ENCODE results near the gene SMU1. TPM values are rescaled to one million over a fixed set of nuclear protein-coding genes. Genes with fewer than 3 reads are reported as not detected.
"Not testable (repeated sequence)": the region's sequence is repeated elsewhere in the genome, so short reads cannot be mapped to it uniquely, and the experiment has no call there.

Gene SMU1
- total RNA-seq, 4 donors from 2014 or later = 17.8 to 22.6 (median 19.6) TPM

GRCh38 chr9:33099754-33100153, 23.3 kb upstream of the SMU1 start:
- DNase-seq (ENCODE audit: extremely low spot score) = no peak
- Histone ChIP-seq H3K9me3 (no peaks in the 10 kb centered on the region), H3K27ac (replicated peaks in 1 of 4) (no peak overlapping the region), H3K36me3 (no peaks in the 10 kb centered on the region), H3K4me3 (no peak overlapping the region), H3K4me1 (peaks cover 0 to 7% (median 0%) of the 10 kb centered on the region in 4 donors), H3K27me3 (no peaks in the 10 kb centered on the region)
- intact Hi-C loops (cut with DNase I) = loop anchor here (5.0 kb wide), 2 partner anchors 38 to 123 kb away; no protein-coding TSS in a partner anchor
- TF ChIP-seq EP300 (IDR thresholded peaks at IDR 0.05) = no peak
- TF ChIP-seq POLR2AphosphoS5 (IDR thresholded peaks at IDR 0.05) = no peak
- no peak for TF ChIP-seq CTCF (IDR thresholded peaks at IDR 0.05)
- TF ChIP-seq POLR2A (IDR thresholded peaks at IDR 0.05; ENCODE audit: low read depth) = no peak
- 88% methylated on average over 2 of the region's 2 CpGs for WGBS

- H3K36me3 ChIP-seq = no peaks in the 10 kb centered on the region
- TF ChIP-seq POLR2AphosphoS5 (IDR thresholded peaks at IDR 0.05) = no peak
- no peak for TF ChIP-seq EP300 (IDR thresholded peaks at IDR 0.05)
- no peak for TF ChIP-seq POLR2A (IDR thresholded peaks at IDR 0.05; ENCODE audit: low read depth)
- no peak for TF ChIP-seq CTCF (IDR thresholded peaks at IDR 0.05)
- no peak for DNase-seq (ENCODE audit: extremely low spot score)
- H3K27ac ChIP-seq (replicated peaks in 1 of 4) = no peak overlapping the region
- H3K9me3 ChIP-seq = no peaks in the 10 kb centered on the region
- H3K27me3 ChIP-seq = no peaks in the 10 kb centered on the region
- H3K4me3 ChIP-seq = no peak overlapping the region
- peaks cover 0 to 7% (median 0%) of the 10 kb centered on the region in 4 donors for H3K4me1 ChIP-seq
- WGBS = 82% methylated on average over 3 of the region's 3 CpGs
- intact Hi-C loops (cut with DNase I) = loop anchor here (5.0 kb wide), 2 partner anchors 40 to 125 kb away; no protein-coding TSS in a partner anchor
Measured at GRCh38 chr9:33097192-33097591, 20.7 kb upstream of the SMU1 start.

- Histone ChIP-seq H3K4me3 (no peak overlapping the region), H3K27me3 (no peaks in the 10 kb centered on the region), H3K36me3 (no peaks in the 10 kb centered on the region), H3K9me3 (no peaks in the 10 kb centered on the region), H3K27ac (replicated peaks in 1 of 4) (no peak overlapping the region), H3K4me1 (no peaks in the 10 kb centered on the region)
- intact Hi-C loops (cut with DNase I) = no loop called here
- TF ChIP-seq CTCF (IDR thresholded peaks at IDR 0.05) (no peak), POLR2AphosphoS5 (IDR thresholded peaks at IDR 0.05) (no peak), POLR2A (IDR thresholded peaks at IDR 0.05; ENCODE audit: low read depth) (no peak), EP300 (IDR thresholded peaks at IDR 0.05) (no peak)
- DNase-seq (ENCODE audit: extremely low spot score) = no peak
- 77% methylated on average over 5 of the region's 5 CpGs for WGBS
Measured at GRCh38 chr9:33092634-33093033, 16.2 kb upstream of the SMU1 start.

- H3K9me3 ChIP-seq; H3K27ac ChIP-seq (replicated peaks in 1 of 4); intact Hi-C loops (cut with DNase I); H3K27me3 ChIP-seq; H3K36me3 ChIP-seq; H3K4me3 ChIP-seq; DNase-seq (ENCODE audit: extremely low spot score): not testable (repeated sequence)
- peaks cover 0 to 11% (median 6%) of the 10 kb centered on the region in 4 donors for H3K4me1 ChIP-seq
- 80% methylated on average over 9 of the region's 9 CpGs for WGBS
Measured at GRCh38 chr9:33085672-33086071, 9.2 kb upstream of the SMU1 start.

- intact Hi-C loops (cut with DNase I) = loop anchor here (1.0 kb wide), 1 partner anchor 144 kb away; no protein-coding TSS in a partner anchor
- Histone ChIP-seq H3K27me3 (no peaks in the 10 kb centered on the region), H3K4me1 (peaks cover 0 to 15% (median 6%) of the 10 kb centered on the region in 4 donors), H3K36me3 (no peaks in the 10 kb centered on the region), H3K27ac (replicated peaks in 1 of 4) (no peak overlapping the region), H3K9me3 (peaks cover 0 to 8% (median 2%) of the 10 kb centered on the region in 4 donors), H3K4me3 (no peak overlapping the region)
- no peak for DNase-seq (ENCODE audit: extremely low spot score)
- TF ChIP-seq EP300 (IDR thresholded peaks at IDR 0.05) (no peak), POLR2A (IDR thresholded peaks at IDR 0.05; ENCODE audit: low read depth) (no peak), POLR2AphosphoS5 (IDR thresholded peaks at IDR 0.05) (no peak), CTCF (IDR thresholded peaks at IDR 0.05) (no peak)
- WGBS = 67% methylated on average over 8 of the region's 8 CpGs
Measured at GRCh38 chr9:33082538-33083326, 6.3 kb upstream of the SMU1 start.

Measured in esophagus muscularis mucosa (tissue), 4 donors.